Karpas-422 (cell line): Measurements from ENCODE around the gene TMEM272. TPM values are rescaled to one million over a fixed set of nuclear protein-coding genes. Genes with fewer than 3 reads are reported as not detected.

Experiments
- DNase-seq: peaks from one replicate; pipeline ENCODE4 v3.0.0-alpha.2; 2015
- H2AFZ ChIP-seq: fragments of 200-600 bp; sonication (generic); 2 replicates; pipeline ENCODE4 v1.6.1; 2014; ENCODE audit warnings: antibody characterized with exemption, low read length, mixed read lengths
- H3K27ac ChIP-seq: fragments of 200-600 bp; sonication (generic); 2 replicates; pipeline ENCODE4 v1.5.1; 2014; ENCODE audit warnings: mild to moderate bottlenecking, low read length, moderate library complexity
- H3K27me3 ChIP-seq: fragments of 200-600 bp; sonication (generic); 2 replicates; pipeline ENCODE4 v1.6.1; 2014; ENCODE audit warnings: low read length, mixed read lengths
- H3K36me3 ChIP-seq: fragments of 200-600 bp; sonication (generic); 2 replicates; pipeline ENCODE4 v1.6.1; 2014; ENCODE audit warnings: low read length, mixed read lengths; ENCODE audit not compliant: insufficient read depth
- H3K4me1 ChIP-seq: fragments of 200-600 bp; sonication (generic); 2 replicates; pipeline ENCODE4 v1.6.1; 2014; ENCODE audit warnings: mild to moderate bottlenecking, low read length, mixed read lengths
- H3K4me2 ChIP-seq: fragments of 200-600 bp; sonication (generic); 2 replicates; pipeline ENCODE4 v1.6.1; 2014; ENCODE audit warnings: low read length, low read depth, mild to moderate bottlenecking; ENCODE audit not compliant: poor library complexity, severe bottlenecking
- H3K4me3 ChIP-seq: fragments of 200-600 bp; sonication (generic); 2 replicates; pipeline ENCODE4 v1.5.1; 2014; ENCODE audit warnings: mild to moderate bottlenecking, antibody characterized with exemption, low read length, mixed read lengths
- H3K79me2 ChIP-seq: fragments of 200-600 bp; sonication (generic); 2 replicates; pipeline ENCODE4 v1.6.1; 2014; ENCODE audit warnings: mild to moderate bottlenecking, low read length, mixed read lengths
- H3K9ac ChIP-seq: fragments of 200-600 bp; sonication (generic); 2 replicates; pipeline ENCODE4 v1.6.0; 2014; ENCODE audit warnings: low read length
- H3K9me2 ChIP-seq: fragments of 200-600 bp; sonication (generic), shearing (Covaris generic); replicated peaks from 2 replicates; pipeline ENCODE4 v1.6.0; 2014; ENCODE audit warnings: mild to moderate bottlenecking, low read length, moderate library complexity; ENCODE audit not compliant: insufficient read depth
- H3K9me3 ChIP-seq: fragments of 300-700, 200-600 bp; sonication (generic); 2 replicates; pipeline ENCODE4 v1.6.1; 2014; ENCODE audit warnings: low read length, mixed read lengths
- H4K20me1 ChIP-seq: fragments of 200-600 bp; sonication (generic); 2 replicates; pipeline ENCODE4 v1.6.1; 2014; ENCODE audit warnings: mild to moderate bottlenecking, antibody characterized with exemption, low read length, low read depth; ENCODE audit not compliant: insufficient read depth
- total RNA-seq: library from RNA; depleted of rRNA; stranded (reverse); fragments of >200 nt; shearing (Covaris generic); gene quantifications from 2 replicates; pipeline ENCODE4 v1.2.3, GENCODE V29; 2014; ENCODE audit warnings: low replicate concordance

TMEM272 gene
- total RNA-seq, 1 experiment from 2014 or later = 0.15 TPM

GRCh38 chr13:51862957-51863356 lies 18.0 kb upstream of the TMEM272 start:
- no peak for DNase-seq
- Histone ChIP-seq H3K4me3 (no peak overlapping the region), H3K9me3 (no peaks in the 10 kb centered on the region), H3K9ac (no peak overlapping the region), H4K20me1 (no peaks in the 10 kb centered on the region), H3K4me2 (no peak overlapping the region), H3K4me1 (no peaks in the 10 kb centered on the region), H3K36me3 (no peaks in the 10 kb centered on the region), H3K79me2 (no peaks in the 10 kb centered on the region), H3K27ac (no peak overlapping the region), H2AFZ (no peak overlapping the region), H3K9me2 (no peaks in the 10 kb centered on the region), H3K27me3 (no peaks in the 10 kb centered on the region)

- Histone ChIP-seq H3K4me3 (no peak within 1 kb of the TSS), H4K20me1 (no peaks in the 10 kb centered on the region), H3K36me3 (no peaks in the 10 kb centered on the region), H3K27me3 (no peaks in the 10 kb centered on the region), H3K79me2 (no peaks in the 10 kb centered on the region), H3K27ac (no peak within 1 kb of the TSS), H3K9me2 (no peaks in the 10 kb centered on the region), H3K9me3 (no peaks in the 10 kb centered on the region), H3K4me1 (no peaks in the 10 kb centered on the region), H3K4me2 (no peak within 1 kb of the TSS), H3K9ac (no peak within 1 kb of the TSS), H2AFZ (0 out of 2 replicates have a peak within 1 kb of the TSS, but pooled peaks have one; percentile 18)
- no peak for DNase-seq
Observed at GRCh38 chr13:51861723-51862300, 16.8 kb upstream of the TMEM272 start, which contains the start of gene CCDC70. CCDC70 (plus strand) TSS chr13:51861969; CDS start chr13:51865412, 3,443 bp downstream.

- H3K4me2 ChIP-seq = no peak overlapping the region
- H3K9me2 ChIP-seq = no peaks in the 10 kb centered on the region
Observed at GRCh38 chr13:51858433-51859247, 13.7 kb upstream of the TMEM272 start.

GRCh38 chr13:51856998-51857397 lies 12.0 kb upstream of the TMEM272 start:
- no peak overlapping the region for H3K27ac ChIP-seq
- H2AFZ ChIP-seq = no peak overlapping the region
- peaks cover 5% of the 10 kb centered on the region; the same call in 1 of the 2 replicates for H3K4me1 ChIP-seq
- no peak overlapping the region for H3K9ac ChIP-seq
- H3K9me2 ChIP-seq = no peaks in the 10 kb centered on the region
- no peak for DNase-seq
- no peaks in the 10 kb centered on the region for H3K9me3 ChIP-seq
- H4K20me1 ChIP-seq = no peaks in the 10 kb centered on the region
- no peak overlapping the region for H3K4me3 ChIP-seq
- H3K4me2 ChIP-seq = no peak overlapping the region
- no peaks in the 10 kb centered on the region for H3K79me2 ChIP-seq
- no peaks in the 10 kb centered on the region for H3K36me3 ChIP-seq
- H3K27me3 ChIP-seq = no peaks in the 10 kb centered on the region

More at GRCh38 chr13:51858433-51859247, 13.7 kb upstream of the TMEM272 start:
- Histone ChIP-seq H3K27ac (no peak overlapping the region), H3K9me3 (no peaks in the 10 kb centered on the region), H3K27me3 (no peaks in the 10 kb centered on the region), H3K36me3 (no peaks in the 10 kb centered on the region), H3K9ac (no peak overlapping the region), H3K79me2 (no peaks in the 10 kb centered on the region), H2AFZ (no peak overlapping the region), H4K20me1 (no peaks in the 10 kb centered on the region), H3K4me1 (peaks cover 5% of the 10 kb centered on the region; the same call in 1 of the 2 replicates), H3K4me3 (no peak overlapping the region)
- DNase-seq = no peak

- Histone ChIP-seq H3K4me1 (peaks cover 5% of the 10 kb centered on the region; the same call in 1 of the 2 replicates), H3K4me3 (no peak overlapping the region), H3K9me2 (no peaks in the 10 kb centered on the region), H2AFZ (no peak overlapping the region), H4K20me1 (no peaks in the 10 kb centered on the region), H3K27me3 (no peaks in the 10 kb centered on the region), H3K9ac (no peak overlapping the region), H3K79me2 (no peaks in the 10 kb centered on the region), H3K27ac (no peak overlapping the region), H3K4me2 (no peak overlapping the region), H3K9me3 (no peaks in the 10 kb centered on the region), H3K36me3 (no peaks in the 10 kb centered on the region)
- DNase-seq = no peak
Observed at GRCh38 chr13:51856027-51856736, 11.2 kb upstream of the TMEM272 start.

- H2AFZ ChIP-seq = no peak overlapping the region
Observed at GRCh38 chr13:51849145-51850101, 4.4 kb upstream of the TMEM272 start.

GRCh38 chr13:51848674-51849073 lies 3.7 kb upstream of the TMEM272 start:
- Histone ChIP-seq H3K27ac (no peak overlapping the region), H2AFZ (no peak overlapping the region), H3K4me3 (no peak overlapping the region), H3K4me2 (no peak overlapping the region), H3K4me1 (peaks cover 22% of the 10 kb centered on the region), H4K20me1 (no peaks in the 10 kb centered on the region), H3K36me3 (no peaks in the 10 kb centered on the region), H3K9ac (no peak overlapping the region), H3K9me3 (no peaks in the 10 kb centered on the region), H3K27me3 (no peaks in the 10 kb centered on the region), H3K79me2 (no peaks in the 10 kb centered on the region), H3K9me2 (no peaks in the 10 kb centered on the region)
- no peak for DNase-seq

More at GRCh38 chr13:51849145-51850101, 4.4 kb upstream of the TMEM272 start:
- H3K4me3 ChIP-seq = no peak overlapping the region
- H3K4me2 ChIP-seq = no peak overlapping the region
- H3K36me3 ChIP-seq = no peaks in the 10 kb centered on the region
- no peaks in the 10 kb centered on the region for H3K9me3 ChIP-seq
- H3K9me2 ChIP-seq = no peaks in the 10 kb centered on the region
- no peaks in the 10 kb centered on the region for H3K79me2 ChIP-seq
- peaks cover 22% of the 10 kb centered on the region for H3K4me1 ChIP-seq
- no peak overlapping the region for H3K9ac ChIP-seq
- no peaks in the 10 kb centered on the region for H4K20me1 ChIP-seq
- H3K27ac ChIP-seq = no peak overlapping the region
- peak; percentile 75 for DNase-seq
- H3K27me3 ChIP-seq = no peaks in the 10 kb centered on the region
